ENCODE data around the gene INPP4A. TPM values are rescaled to one million over a fixed set of nuclear protein-coding genes. Genes with fewer than 3 reads are reported as not detected.

INPP4A gene
- total RNA-seq, 1 donor from 2014 or later, result 32.7 TPM

- no peak for DNase-seq (ENCODE audit: low spot score)
Measured at GRCh38 chr2:98436734-98437133, 7.9 kb upstream of the INPP4A start.

DNA sequence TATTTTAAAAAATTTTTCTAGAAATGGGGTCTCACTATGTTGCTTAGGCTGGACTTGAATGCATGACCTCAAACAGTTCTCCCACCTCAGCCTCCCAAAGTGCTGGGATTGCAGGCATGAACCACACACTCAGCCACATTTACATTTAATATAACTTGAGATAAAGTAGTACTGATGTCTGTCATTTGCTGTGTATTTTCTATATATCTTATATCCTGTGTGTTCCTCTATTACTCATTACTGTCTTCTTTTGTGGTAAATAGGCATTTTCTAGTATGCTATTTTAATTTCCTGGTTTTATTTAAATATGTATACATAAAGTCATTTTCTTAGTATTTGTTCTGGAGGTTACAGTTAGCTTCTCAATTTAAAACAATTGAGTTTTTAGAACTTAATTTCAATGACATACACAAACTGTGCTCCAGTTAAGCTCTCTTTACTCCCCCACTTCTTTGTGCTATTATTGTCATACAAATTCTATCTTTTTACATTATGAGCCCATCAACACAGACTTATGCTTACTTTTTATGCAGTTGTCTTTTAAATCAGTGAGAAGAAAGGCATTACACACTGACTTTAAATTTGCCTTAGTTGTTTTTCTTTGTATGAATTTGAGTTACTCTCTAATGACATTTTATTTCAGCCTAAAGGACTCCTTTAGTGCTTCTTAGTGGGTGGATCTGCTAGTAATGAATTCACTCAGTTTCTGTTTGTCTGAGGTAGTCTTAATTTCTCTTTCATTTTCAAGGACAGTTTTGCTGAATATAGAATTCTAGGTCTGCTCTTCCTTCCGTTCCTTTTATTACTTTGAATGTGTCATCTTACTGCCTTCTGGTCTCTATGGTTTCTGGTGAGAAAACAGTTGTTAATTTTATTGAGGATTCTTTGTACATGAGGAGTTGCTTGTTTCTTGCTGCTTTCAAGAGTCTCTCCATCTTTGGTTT is 6.2 kb upstream of the INPP4A start:
- no peak for DNase-seq (ENCODE audit: low spot score)

DNA sequence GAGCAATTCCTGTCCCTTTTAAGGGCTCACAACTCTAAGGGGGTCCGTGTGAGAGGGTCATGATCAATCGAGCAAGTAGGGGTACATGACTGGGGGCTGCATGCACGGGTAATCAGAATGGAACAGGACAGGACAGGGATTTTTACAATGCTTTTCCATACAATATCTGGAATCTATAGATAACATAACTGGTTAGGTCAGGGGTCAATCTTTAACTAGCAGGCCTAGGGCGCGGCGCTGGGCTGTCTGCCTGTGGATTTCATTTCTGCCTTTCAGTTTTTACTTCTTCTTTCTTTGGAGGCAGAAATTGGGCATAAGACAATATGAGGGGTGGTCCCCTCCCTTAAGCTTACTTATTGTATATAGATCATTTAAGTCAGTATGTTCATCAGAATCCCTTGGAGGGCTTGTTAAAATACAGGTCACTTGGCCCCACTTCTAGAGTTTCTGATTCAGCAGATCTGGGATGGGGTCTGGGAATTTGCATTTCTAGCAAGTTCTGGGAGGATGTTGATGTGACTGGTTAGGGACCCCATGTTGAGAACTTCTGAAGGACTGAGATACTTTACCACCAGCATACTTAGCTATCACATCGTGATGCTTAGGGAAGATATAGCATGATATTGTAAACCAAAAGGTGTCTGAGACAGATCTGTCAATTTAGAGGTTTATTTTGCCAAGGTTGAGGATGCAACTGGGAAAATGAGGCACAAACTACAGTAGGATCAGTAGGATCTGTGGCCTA is 2.8 kb upstream of the INPP4A start:
- no peak for DNase-seq (ENCODE audit: low spot score)

DNA sequence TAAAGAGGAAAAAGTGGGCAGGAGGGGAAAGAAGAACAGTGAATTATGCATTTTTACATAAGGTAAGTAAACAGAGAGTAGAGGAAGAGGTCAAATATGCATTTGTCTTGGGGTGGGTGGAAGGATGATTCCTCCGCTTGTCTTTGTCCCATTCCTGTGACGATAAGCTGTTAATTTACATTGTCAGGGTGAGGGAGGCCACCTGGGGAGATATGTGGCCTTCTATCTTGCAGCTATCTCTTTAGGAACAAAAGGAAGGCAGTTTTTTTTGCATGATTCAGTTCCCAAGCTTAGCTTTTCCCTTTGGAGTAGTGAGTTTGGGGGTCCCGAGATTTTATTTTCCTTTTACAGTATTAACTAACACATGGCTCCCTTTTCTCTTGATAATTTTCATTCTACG is 2.2 kb upstream of the INPP4A start:
- no peak for DNase-seq (ENCODE audit: low spot score)

GRCh38 chr2:98445177-98445682 is 572 bp downstream of the INPP4A start:
- DNase-seq (ENCODE audit: low spot score), result no peak

GRCh38 chr2:98445683-98446581 is 1.3 kb downstream of the INPP4A start:
- no peak for DNase-seq (ENCODE audit: low spot score)

- DNase-seq (ENCODE audit: low spot score), result no peak
Measured at GRCh38 chr2:98446850-98447249, 2.2 kb downstream of the INPP4A start.

DNA sequence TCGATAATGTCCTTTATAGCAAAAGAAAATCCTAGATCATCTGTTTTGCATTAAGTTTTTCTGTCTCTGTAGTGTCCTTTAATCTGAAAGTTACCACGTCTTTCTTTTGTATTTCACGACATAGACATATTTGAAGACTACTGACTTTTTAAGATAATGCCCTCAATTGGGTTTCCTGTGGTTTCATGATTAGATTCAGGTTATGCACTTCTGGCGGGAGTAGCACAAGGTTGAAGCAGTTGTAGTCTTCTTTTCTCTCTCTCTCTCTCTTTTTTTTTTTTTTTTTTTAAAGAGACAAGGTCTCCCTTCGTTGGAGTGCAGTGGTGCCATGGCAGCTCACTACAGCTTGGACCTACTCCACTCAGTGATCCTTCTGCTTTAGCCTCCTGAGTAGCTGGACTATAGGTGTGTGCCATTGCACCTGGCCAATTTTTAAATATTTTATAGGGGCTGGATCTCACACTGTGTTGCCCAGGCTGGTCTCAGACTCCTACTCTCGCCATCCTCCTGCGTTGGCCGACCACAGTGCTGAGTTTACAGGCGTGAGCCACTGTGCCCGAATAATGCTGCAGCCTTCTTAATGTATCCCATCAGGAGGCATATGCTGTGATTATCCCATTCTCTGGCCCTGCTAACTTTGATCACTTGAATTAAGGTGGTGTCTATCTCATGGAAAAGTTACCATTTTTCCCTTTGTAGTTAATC is 3.9 kb downstream of the INPP4A start:
- no peak for DNase-seq (ENCODE audit: low spot score)

DNA sequence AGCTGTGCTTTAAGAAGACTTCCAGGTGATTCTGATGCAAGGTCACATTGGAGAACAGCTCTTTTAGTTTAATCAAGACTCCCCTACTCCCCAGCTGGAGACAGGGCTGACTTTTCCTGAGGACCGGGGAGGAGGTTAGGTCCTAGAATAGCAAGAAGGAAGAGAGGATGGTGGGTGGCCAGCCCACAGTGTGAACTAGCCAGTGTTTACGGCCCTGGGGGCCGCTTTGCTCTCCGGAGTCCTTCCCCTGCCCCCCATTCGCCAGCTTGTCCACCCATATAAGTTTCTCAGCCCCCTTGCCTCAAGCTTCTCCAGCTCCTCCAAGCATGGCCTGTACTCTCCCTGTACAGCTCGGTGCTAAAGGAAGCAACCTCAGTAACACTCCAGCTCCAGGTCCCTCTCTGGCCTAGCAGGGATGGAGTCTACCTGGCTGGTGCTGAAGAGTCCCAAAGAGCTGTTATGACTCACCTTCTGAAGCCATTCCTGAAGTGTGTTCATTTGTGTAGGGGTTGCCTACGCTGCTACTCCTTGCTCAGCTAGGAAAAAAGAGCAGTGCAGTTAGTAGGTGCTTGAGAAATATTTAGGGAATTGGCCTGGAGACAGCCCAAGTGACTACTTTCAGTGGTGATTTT is 7.9 kb downstream of the INPP4A start:
- peak; percentile 7 for DNase-seq (ENCODE audit: low spot score)

- DNase-seq (ENCODE audit: low spot score), result peak; percentile 3
Measured at GRCh38 chr2:98453083-98453482, 8.4 kb downstream of the INPP4A start.

DNA sequence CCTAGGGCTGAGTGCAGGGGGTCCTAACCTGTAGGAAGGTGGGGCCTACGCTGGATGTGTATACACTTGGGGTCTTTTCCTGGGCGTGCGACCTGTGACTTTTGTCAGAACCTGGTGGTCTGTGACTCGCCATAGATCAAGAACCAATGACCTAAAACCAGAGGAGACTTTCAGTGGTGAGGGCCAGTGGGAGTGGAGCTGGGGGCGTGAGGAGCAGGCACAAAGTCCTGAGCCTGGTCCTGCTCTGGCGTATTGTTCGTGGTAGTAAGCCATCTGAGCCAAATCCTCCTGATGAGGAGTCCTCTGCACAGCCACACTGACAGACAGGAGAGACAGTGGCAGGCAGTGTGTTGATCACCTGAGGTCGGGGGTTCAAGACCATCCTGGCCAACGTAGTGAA is 8.9 kb downstream of the INPP4A start:
- no peak for DNase-seq (ENCODE audit: low spot score)

DNA sequence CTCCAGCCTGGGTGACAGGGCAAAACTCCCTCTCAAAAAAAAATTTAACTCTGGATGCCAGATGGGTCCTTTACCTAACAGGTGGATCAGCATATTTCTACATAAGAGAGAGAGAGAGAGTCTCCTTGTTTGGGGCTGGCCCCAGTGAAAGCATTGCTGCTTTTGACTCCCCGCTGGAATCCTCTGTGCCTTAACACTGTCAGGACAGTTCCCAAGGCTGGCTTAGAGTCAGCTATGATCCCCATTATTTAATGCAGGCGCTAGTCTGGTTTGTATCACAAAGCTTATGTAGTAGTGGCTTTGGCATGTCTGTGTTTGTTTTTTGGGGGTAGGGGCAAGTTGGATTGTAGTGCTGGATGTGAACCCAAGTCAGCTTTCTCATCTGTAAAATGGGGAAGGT is 9.4 kb downstream of the INPP4A start:
- no peak for DNase-seq (ENCODE audit: low spot score)

DNA sequence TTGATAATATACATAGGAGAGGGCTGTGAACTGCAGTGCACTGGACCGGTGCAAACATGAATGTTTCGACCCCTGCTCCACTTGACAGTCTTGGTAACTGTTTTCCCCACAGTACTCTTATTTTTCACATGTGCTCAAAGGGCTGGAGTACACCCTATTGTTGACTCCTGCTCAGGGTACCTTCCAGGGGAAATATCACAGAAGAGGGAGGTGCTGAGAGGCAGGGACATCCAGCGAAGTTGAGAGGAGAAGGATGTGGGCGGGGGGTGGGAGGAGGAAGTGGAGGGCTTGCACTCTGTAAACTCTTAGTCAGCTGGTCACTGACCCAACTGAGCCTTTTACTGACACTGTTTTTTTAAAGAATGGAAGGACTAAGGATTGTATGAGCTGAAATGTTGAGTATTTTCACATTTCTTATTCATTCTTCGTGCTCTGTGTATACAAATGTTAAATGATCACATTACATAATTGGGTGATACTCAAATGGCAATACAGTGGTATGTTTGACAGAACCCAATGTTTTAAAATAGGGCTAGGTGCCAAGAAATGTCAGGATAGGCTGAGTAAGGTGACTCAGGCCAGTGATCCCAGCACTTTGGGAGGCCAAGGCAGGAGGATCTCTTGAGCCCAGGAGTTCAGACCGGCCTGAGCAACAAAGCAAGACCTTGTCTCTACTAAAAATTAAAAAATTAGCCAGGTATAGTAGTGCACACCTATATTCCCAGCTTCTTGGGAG is 10.0 kb downstream of the INPP4A start:
- DNase-seq (ENCODE audit: low spot score), result no peak

- no peak for DNase-seq (ENCODE audit: low spot score)
Measured at GRCh38 chr2:98455494-98455976, 10.9 kb downstream of the INPP4A start.

- DNase-seq (ENCODE audit: low spot score), result no peak
Measured at GRCh38 chr2:98457045-98457696, 12.5 kb downstream of the INPP4A start.

- DNase-seq (ENCODE audit: low spot score), result no peak
Measured at GRCh38 chr2:98458207-98458606, 13.5 kb downstream of the INPP4A start.

DNA sequence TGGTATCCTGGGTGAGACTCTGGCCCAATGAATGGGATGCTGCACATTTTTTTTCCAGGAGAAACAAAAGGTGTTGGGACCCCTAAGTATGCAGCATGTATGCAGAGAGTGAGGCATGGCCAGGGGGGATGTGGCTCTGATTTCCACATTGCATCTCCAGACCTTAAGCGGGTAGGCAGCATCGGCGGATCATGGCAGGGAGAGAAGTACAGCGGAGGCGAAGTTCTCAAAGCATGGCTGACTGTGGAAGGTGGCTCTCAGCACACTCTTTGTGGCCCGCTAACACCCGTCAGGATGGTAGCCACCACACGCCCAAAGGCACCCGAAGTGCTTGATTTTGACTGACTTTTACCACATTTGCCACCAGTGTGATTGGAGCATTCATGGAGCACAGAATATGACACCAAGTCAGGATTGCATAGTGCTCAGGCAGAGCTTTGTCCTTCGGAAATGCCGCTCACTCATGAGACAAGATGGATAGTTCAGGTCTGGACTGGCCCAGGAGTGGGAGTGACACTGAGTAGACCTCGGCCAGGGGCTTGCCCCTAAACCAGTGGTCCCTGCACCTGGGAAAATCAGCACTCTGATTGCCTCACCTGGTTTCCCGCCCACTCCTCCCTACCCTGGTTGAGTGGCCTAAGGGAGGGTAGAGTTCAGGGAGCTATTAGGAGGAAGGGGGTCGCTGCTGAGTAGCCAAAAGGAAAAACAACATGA is 14.2 kb downstream of the INPP4A start:
- DNase-seq (ENCODE audit: low spot score), result no peak

DNA sequence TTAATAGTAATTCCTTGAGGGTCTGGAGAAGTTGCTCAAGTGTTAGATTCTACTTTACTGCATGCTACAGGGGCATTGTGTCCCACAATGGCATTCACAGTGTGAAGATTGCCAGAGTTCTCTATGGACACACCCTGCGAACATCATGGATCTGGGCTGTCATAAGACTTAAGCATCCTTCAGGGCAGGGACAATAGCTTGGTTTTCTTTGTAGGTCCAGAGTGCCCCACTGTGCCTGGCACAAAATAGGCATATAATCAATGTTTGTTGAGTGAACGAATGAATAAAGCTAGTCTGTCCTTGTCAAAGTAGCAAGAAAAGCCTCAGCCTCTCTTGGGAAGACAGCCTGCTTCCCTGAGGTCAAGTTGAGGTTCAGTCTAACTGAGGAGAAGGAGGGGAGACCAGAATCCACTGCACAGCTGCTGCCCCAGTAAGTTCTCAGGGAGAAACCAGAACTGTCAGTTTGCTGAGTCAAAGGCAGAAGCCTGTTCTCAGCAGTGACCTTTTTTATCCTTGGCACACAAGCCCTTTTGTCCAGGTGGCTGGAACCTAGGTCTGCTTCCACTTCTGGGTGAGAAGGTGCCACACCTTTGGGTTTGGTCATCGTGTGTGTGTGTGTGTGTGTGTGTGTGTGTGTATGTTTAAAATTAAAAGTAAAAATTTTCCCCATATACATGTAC is 15.0 kb downstream of the INPP4A start:
- no peak for DNase-seq (ENCODE audit: low spot score)
